Naive B cell (primary cell): ENCODE data around the gene CLUH. TPM values are rescaled to one million over a fixed set of nuclear protein-coding genes. Genes with fewer than 3 reads are reported as not detected.

Experiments used
- ATAC-seq, 2 donors: fragments of 150-1000 bp; cut with Tn5 transposase; 2 replicates each; pipeline ENCODE4 v1.10.0; 2021; ENCODE audit warnings: low read depth in 2 of 2, mild to moderate bottlenecking in 2 of 2, moderate library complexity in 2 of 2
- DNase-seq: peaks from one replicate; pipeline ENCODE4 v3.0.0; 2022
- H3K27ac Mint-ChIP-seq, 6 donors: one replicate each; pipeline ENCODE4 v1.8.0; 2020 to 2022; ENCODE audit warnings: mild to moderate bottlenecking in 6 of 6, mixed read lengths in 6 of 6, moderate library complexity in 5 of 6, inconsistent platforms in 2 of 6
- H3K27me3 Mint-ChIP-seq, 3 donors: one replicate each; pipeline ENCODE4 v1.8.0; 2021 to 2022; ENCODE audit warnings: mixed read lengths in 3 of 3, mild to moderate bottlenecking in 1 of 3
- H3K36me3 Mint-ChIP-seq, 2 donors: one replicate each; pipeline ENCODE4 v1.8.0; 2020 to 2022; ENCODE audit warnings: mixed read lengths in 2 of 2, inconsistent platforms in 1 of 2, mild to moderate bottlenecking in 1 of 2
- H3K4me1 Mint-ChIP-seq, 3 donors: one replicate each; pipeline ENCODE4 v1.8.0; 2020 to 2022; ENCODE audit warnings: mixed read lengths in 3 of 3, inconsistent platforms in 1 of 3, mild to moderate bottlenecking in 1 of 3, moderate library complexity in 1 of 3
- H3K4me3 Mint-ChIP-seq, 8 donors: one replicate each; pipeline ENCODE4 v1.8.0; 2020 to 2022; ENCODE audit warnings: mild to moderate bottlenecking in 8 of 8, mixed read lengths in 8 of 8, moderate library complexity in 8 of 8, inconsistent platforms in 2 of 8
- H3K9me3 Mint-ChIP-seq, 7 donors: one replicate each; pipeline ENCODE4 v1.8.0; 2020 to 2022; ENCODE audit warnings: mixed read lengths in 7 of 7, mild to moderate bottlenecking in 5 of 7, inconsistent platforms in 2 of 7, moderate library complexity in 1 of 7
- polyA plus RNA-seq, 6 donors: library from polyadenylated mRNA; unstranded; fragments of 300-500 nt; fragmentation: Illumina TruSeq; gene quantifications; one replicate each; pipeline ENCODE4 v1.2.3, GENCODE V29; 2021; ENCODE audit warnings: low read depth in 6 of 6

The CLUH gene
- polyA plus RNA-seq = 10 to 100 TPM in 1 of 6 donors, 1 to 10 TPM in 5; 3.4 to 14.2 (median 5.3) TPM

- DNase-seq = peak; percentile 95
- Mint-ChIP-seq H3K4me1 (peaks cover 33 to 44% (median 38%) of the 10 kb centered on the region in 3 donors), H3K27ac (peak within 1 kb of the TSS; percentile 56 to 89 (median 86)), H3K27me3 (no peaks in the 10 kb centered on the region), H3K9me3 (no peaks in the 10 kb centered on the region), H3K4me3 (peak within 1 kb of the TSS; percentile 83 to 94 (median 89)), H3K36me3 (no peaks in the 10 kb centered on the region)
- peak; percentile 87 to 92 for ATAC-seq
These were observed at the start of gene CLUH for GRCh38 chr17:2711608-2712299. TSS of gene CLUH (minus strand) at chr17:2711764. CDS start at chr17:2711661, 103 bp downstream.

GRCh38 chr17:2758870-2759269 is 47.3 kb upstream of the CLUH start:
- ATAC-seq = no peak
- Mint-ChIP-seq H3K36me3 (no peaks in the 10 kb centered on the region), H3K27me3 (peaks cover 33 to 79% (median 50%) of the 10 kb centered on the region in 3 donors), H3K9me3 (peaks cover 0 to 4% (median 0%) of the 10 kb centered on the region in 7 donors), H3K27ac (no peak overlapping the region), H3K4me1 (peaks cover 3 to 9% (median 6%) of the 10 kb centered on the region in 3 donors), H3K4me3 (no peak overlapping the region)
- no peak for DNase-seq

DNA sequence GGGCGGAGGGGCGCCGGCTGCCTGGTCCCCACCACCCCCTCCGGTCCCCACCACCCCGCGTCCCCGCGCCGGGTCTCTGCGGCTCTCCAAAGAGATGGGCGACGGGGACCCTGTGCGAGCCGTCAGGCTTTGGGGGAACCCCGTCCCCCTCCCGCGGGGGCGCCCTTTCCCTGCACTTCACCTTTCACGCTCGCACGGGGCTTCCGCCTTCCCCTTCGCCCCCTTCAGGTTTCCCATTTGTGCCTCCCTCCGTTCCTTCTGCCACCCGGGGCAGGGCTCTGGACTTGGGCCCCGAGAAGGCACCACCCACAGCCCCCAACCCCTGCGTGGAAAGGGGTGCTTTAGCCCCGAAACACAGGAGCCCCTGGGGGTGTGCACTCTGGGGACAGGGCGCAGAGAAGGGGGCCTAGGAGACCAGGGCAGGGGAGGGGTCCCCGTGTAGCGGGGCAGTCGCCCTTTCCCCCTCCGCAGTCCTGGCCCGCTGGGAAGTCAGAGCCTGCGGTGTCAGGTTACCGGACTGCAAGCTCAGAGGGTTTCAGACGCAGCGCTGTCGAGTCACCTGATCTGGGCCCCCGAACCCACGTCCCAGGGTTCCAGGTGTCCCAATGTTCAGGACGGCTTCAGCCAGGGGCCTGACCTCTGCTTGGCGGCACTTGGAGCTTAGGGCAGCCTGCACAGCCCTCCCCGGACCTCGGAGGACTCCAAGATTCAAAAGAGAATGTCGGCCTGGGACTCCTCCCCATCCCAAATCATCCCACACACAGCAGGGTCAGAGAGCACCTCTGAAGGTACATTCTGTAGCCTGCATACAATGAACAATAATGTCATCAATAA is 44.5 kb upstream of the CLUH start:
- DNase-seq (no peak), ATAC-seq (peak in 1 of 2 donors; percentile 28)
- Mint-ChIP-seq H3K4me3 (peak overlapping the region in 6 of 8 donors; percentile 39 to 74 (median 67)), H3K27me3 (peaks cover 43 to 80% (median 45%) of the 10 kb centered on the region in 3 donors), H3K36me3 (no peaks in the 10 kb centered on the region), H3K4me1 (peaks cover 3 to 9% (median 6%) of the 10 kb centered on the region in 3 donors), H3K9me3 (peaks cover 0 to 4% (median 1%) of the 10 kb centered on the region in 7 donors), H3K27ac (peak overlapping the region in 1 of 6 donors; percentile 20)

GRCh38 chr17:2751491-2751890 is 39.9 kb upstream of the CLUH start:
- peaks cover 3 to 7% (median 6%) of the 10 kb centered on the region in 3 donors for H3K4me1 Mint-ChIP-seq
- DNase-seq = no peak
- H3K36me3 Mint-ChIP-seq = no peaks in the 10 kb centered on the region
- H3K27ac Mint-ChIP-seq = no peak overlapping the region
- peak overlapping the region in 1 of 8 donors; percentile 43 for H3K4me3 Mint-ChIP-seq
- H3K9me3 Mint-ChIP-seq = peaks cover 0 to 6% (median 0%) of the 10 kb centered on the region in 7 donors
- no peak for ATAC-seq
- H3K27me3 Mint-ChIP-seq = peaks cover 43 to 81% (median 43%) of the 10 kb centered on the region in 3 donors

DNA sequence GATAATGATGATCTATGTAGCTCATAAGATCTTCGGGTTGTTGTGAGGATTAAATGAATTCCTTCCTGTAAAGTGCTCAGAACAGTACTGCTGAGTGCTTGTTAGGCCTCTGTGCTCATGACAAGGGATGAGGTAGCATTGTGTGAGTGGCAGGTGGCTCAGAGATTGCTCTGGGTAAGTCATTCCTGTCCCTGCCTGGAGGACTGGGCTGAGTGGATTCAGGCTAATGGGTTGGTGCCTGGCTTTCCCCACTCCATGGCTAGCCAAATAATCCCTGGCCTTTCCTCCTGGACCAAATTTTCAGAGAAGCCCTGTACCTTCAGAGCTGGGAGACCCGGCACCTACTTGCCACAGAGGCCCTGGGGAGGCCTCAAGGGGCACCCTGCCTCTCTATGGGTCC is 39.2 kb upstream of the CLUH start:
- Mint-ChIP-seq H3K9me3 (peaks cover 0 to 6% (median 0%) of the 10 kb centered on the region in 7 donors), H3K27me3 (peaks cover 41 to 77% (median 42%) of the 10 kb centered on the region in 3 donors), H3K36me3 (no peaks in the 10 kb centered on the region), H3K4me1 (peaks cover 0 to 4% (median 0%) of the 10 kb centered on the region in 3 donors), H3K4me3 (no peak overlapping the region), H3K27ac (no peak overlapping the region)
- DNase-seq (no peak), ATAC-seq (no peak)

- Mint-ChIP-seq H3K4me3 (peak overlapping the region in 1 of 8 donors; percentile 16), H3K27ac (no peak overlapping the region)
These were observed 38.2 kb upstream of the CLUH start for GRCh38 chr17:2749784-2750181.

DNA sequence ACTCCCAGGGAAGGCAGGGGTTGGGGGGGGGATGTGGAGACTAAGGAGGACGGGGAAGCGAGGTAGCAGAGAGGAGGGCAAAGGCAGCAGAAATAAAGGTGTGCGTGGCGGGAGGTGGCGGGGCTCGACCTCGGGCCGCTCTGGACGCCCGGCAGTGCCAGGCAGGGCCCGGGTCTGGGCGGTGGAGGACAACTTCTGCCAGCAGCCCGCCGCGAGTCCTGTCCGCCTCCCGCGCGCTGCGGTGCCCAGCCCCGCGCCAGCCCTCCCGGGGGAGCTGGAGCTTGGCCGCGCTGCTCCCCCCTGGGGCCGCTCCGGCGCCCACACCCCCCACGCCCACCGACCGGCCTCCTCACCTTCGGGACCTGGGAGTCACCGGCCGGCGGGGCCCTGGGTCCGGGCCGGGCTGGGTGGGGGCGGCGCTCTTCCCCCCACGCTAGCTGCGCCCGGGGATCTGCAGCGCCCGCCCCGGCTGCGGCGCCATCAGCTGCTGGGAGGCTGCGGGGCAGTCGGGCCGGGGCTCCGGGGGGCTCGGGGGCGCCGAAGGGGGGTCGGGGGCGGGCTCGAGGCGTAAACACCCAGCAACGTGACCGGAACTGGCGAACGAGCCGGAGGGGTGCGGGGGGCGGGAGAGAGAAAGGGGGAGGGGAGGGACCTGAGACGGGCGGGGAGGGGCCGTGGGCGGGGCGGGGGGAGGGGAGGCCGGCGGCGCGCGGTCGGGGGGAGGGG is 37.7 kb upstream of the CLUH start, which contains the start of gene CCDC92B:
CCDC92B (minus strand) TSS at position 595 of the 726 bp plus-strand sequence. CDS start 14,507 bp downstream, outside the sequence.
- Mint-ChIP-seq H3K4me3 (peak within 1 kb of the TSS in 2 of 8 donors; percentile 16 to 43), H3K36me3 (no peaks in the 10 kb centered on the region), H3K4me1 (peaks cover 0 to 2% (median 0%) of the 10 kb centered on the region in 3 donors), H3K9me3 (peaks cover 0 to 6% (median 0%) of the 10 kb centered on the region in 7 donors), H3K27me3 (peaks cover 49 to 80% (median 57%) of the 10 kb centered on the region in 3 donors), H3K27ac (peak within 1 kb of the TSS in 1 of 6 donors; percentile 16)
- ATAC-seq = no peak
- no peak for DNase-seq

More at GRCh38 chr17:2749784-2750181, 38.2 kb upstream of the CLUH start:
- Mint-ChIP-seq H3K36me3 (no peaks in the 10 kb centered on the region), H3K27me3 (peaks cover 44 to 80% (median 51%) of the 10 kb centered on the region in 3 donors), H3K4me1 (peaks cover 0 to 2% (median 0%) of the 10 kb centered on the region in 3 donors), H3K9me3 (peaks cover 0 to 6% (median 0%) of the 10 kb centered on the region in 7 donors)
- DNase-seq (peak; percentile 71), ATAC-seq (peak; percentile 92 to 97)

- peaks cover 48 to 75% (median 64%) of the 10 kb centered on the region in 3 donors for H3K27me3 Mint-ChIP-seq
- no peaks in the 10 kb centered on the region for H3K4me1 Mint-ChIP-seq
- H3K36me3 Mint-ChIP-seq = no peaks in the 10 kb centered on the region
- DNase-seq (no peak), ATAC-seq (no peak)
- H3K4me3 Mint-ChIP-seq = no peak overlapping the region
- peaks cover 0 to 9% (median 2%) of the 10 kb centered on the region in 7 donors for H3K9me3 Mint-ChIP-seq
- no peak overlapping the region for H3K27ac Mint-ChIP-seq
These were observed 33.9 kb upstream of the CLUH start for GRCh38 chr17:2745317-2746037.

- peaks cover 0 to 1% (median 0%) of the 10 kb centered on the region in 7 donors for H3K9me3 Mint-ChIP-seq
- H3K36me3 Mint-ChIP-seq = no peaks in the 10 kb centered on the region
- H3K4me3 Mint-ChIP-seq = peak overlapping the region in 1 of 8 donors; percentile 12
- DNase-seq (no peak), ATAC-seq (no peak)
- H3K27ac Mint-ChIP-seq = no peak overlapping the region
- peaks cover 13 to 24% (median 17%) of the 10 kb centered on the region in 3 donors for H3K27me3 Mint-ChIP-seq
- peaks cover 0 to 4% (median 0%) of the 10 kb centered on the region in 3 donors for H3K4me1 Mint-ChIP-seq
These were observed 26.1 kb upstream of the CLUH start for GRCh38 chr17:2737693-2738092.

- Mint-ChIP-seq H3K9me3 (no peaks in the 10 kb centered on the region), H3K36me3 (no peaks in the 10 kb centered on the region), H3K4me1 (peaks cover 0 to 4% (median 0%) of the 10 kb centered on the region in 3 donors), H3K4me3 (no peak overlapping the region), H3K27me3 (peaks cover 11 to 23% (median 12%) of the 10 kb centered on the region in 3 donors), H3K27ac (no peak overlapping the region)
- DNase-seq (no peak), ATAC-seq (no peak)
These were observed 25.4 kb upstream of the CLUH start for GRCh38 chr17:2736956-2737355.

DNA sequence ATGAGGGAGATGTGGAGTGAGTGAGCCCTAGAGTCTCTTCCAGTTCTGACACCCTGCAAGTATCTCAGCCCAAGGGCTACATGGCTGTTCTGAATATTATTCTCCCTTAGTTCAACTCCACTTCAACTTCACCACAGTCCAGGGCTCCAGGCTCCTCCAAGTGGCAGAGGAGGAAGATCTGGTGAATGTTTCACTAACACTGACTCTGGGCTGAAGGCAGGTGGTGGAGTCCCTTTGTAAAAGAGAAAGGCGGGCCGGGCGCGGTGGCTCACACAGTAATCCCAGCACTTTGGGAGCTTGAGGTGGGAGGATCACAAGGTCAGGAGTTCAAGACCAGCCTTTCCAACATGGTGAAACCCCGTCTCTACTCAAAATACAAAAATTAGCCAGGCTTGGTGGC is 24.3 kb upstream of the CLUH start:
- Mint-ChIP-seq H3K9me3 (no peaks in the 10 kb centered on the region), H3K36me3 (no peaks in the 10 kb centered on the region), H3K27ac (no peak overlapping the region), H3K4me3 (no peak overlapping the region), H3K27me3 (peaks cover 7 to 20% (median 12%) of the 10 kb centered on the region in 3 donors), H3K4me1 (peaks cover 0 to 4% (median 0%) of the 10 kb centered on the region in 3 donors)
- ATAC-seq = no peak
- no peak for DNase-seq

- no peaks in the 10 kb centered on the region for H3K36me3 Mint-ChIP-seq
- DNase-seq = no peak
- no peak overlapping the region for H3K4me3 Mint-ChIP-seq
- H3K27ac Mint-ChIP-seq = no peak overlapping the region
- ATAC-seq = no peak
- H3K4me1 Mint-ChIP-seq = peaks cover 0 to 4% (median 0%) of the 10 kb centered on the region in 3 donors
- no peaks in the 10 kb centered on the region for H3K9me3 Mint-ChIP-seq
- H3K27me3 Mint-ChIP-seq = peaks cover 8 to 22% (median 21%) of the 10 kb centered on the region in 3 donors
These were observed 23.4 kb upstream of the CLUH start for GRCh38 chr17:2734939-2735338.
